Endometrium (tissue), 2 donors: ENCODE data around the gene PIGC.
"Not testable (repeated sequence)": the region's sequence is repeated elsewhere in the genome, so short reads cannot be mapped to it uniquely, and the experiment has no call there.

Experiments used
- FAIRE-seq: peaks from 2 replicates; lab custom pipeline; 2012; peaks lifted over from hg19 to GRCh38; lab: Jason Lieb, UNC
- donor health status: control.
- donor health status: control.

The PIGC gene

DNA sequence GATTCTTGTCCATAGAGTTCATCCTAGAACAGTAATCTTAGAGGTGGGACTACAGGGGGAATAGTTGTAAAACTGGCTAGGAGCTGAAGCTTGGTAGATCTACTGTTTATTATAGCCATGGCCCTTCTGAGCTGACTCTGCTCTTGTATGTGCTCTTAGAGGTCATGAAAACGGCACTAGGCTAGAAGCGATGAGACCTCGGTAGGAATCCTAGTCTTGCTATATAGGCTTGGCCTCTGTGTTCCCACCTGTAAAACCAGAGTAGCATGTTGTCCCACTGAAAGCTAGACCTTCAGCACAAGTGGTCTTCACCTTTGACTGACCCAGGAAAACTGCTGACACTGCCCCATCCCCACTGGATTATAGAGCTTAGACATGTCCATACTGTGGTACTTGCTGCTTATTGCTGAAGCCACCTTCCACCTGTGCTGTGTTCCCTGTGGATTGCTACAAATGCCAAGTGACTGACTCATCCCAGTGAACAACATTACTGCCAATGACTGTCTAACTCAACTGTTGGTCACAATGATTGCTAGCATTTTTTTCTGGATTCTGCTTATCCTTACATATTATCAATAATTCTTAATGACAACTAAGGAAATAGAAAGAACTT lies 23.0 kb upstream of the PIGC start:
- no peak for FAIRE-seq

DNA sequence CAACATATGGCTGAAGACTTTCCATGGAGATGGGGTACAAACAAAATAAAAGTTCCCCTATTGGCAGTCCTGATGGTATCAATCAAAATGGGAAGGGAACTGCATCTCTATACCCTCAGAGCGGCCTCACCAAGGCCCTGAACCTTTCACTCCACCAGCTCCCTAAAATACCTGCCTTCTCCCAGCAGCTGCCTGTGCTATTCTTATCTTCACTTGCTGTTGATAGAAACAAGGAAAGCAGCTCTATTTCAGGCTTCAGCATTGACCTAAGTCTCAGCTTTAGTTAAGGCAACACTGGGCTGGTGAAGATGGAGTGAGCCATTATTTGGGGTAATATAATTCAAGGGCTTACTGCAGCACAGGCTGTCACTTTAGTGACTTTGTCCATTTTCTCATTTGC lies 21.7 kb upstream of the PIGC start:
- FAIRE-seq = no peak

DNA sequence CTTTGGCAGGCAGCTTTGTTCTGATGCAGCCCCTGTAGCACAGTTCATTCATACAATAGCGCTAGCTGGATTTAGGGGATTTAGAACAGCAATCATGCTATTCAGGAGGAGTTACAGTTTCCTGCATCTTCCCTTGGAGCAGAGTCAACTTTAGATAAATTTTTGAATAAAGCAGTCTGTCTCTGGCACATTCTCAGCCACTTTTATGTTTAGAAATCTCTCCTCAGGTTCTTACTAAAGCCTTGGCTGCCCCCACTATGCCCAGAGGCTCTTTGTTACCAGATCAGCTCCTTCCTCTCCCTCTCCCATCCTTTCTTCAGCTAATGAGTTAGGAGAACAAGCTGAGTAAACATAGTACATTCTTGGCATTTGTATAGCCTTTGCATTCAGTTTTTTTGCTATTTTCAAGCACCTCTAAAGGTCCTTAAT lies 17.0 kb upstream of the PIGC start:
- no peak for FAIRE-seq

DNA sequence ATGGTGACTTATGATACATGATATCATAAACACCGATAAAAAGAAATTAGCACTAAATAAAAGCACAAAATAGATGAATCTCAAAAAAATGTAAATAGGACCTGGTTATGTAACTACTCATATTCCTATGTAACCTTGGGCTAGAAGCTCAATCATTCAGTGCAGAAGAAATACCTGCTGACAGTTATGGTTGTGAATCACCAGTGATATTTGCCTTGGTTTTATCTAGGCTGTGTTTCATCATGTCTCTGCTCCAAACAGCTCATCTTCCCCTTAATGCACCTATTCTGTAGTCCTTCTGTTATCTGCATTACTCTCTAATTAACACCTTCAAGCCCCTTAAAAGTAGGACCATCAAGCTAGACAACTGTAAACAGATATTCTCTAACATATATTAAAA lies 16.3 kb upstream of the PIGC start:
- no peak for FAIRE-seq

DNA sequence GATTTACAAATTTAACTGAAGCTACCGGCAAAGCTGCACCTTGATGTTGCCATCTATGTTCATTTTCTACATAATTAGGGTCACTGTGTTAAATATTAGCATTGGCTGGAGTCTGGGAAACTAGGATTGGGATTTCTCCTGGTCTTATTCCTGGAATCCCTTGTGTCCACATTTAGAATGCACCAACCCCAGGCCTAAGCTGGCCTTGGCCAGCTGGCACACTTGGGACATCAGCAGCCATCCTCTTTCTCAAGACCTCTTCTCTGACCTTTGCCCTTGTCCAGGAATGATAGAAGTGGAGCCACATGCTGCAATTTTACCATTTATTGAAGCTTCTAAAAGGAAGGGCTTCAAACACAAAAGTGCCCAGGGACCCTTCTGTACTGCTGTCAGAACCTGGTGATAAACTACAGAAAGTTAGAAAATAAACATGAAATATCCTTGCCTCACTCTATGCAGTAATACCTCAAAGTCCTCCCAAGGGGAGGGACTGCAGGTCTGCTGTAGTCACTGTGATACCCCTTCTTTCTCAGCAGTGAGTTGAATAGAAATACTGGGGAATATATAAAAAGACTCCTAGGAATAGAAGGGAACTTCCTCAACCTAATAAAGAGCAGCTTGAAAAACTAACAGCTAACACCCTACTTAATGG lies 13.7 kb upstream of the PIGC start:
- FAIRE-seq = no peak

DNA sequence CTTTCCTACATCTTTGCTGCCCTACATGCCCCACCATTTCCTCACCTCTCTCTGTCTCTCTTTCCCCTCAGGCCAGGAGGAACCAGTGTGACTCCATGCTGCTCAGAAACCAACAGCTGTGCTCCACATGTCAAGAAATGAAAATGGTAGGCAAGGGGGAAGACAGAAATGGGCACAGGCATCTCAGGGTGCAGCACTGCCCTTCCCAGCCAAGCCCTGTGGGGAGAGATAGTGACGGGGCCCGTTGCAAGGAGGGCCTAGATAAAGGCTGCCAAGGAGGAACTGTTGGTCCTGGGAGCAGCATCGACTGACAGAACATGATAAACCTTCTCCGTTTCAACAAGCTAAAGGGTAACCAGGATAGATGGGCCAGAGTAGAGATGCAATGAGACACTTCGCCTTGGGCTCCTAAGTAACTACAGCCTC lies 12.5 kb upstream of the PIGC start:
- FAIRE-seq = no peak

DNA sequence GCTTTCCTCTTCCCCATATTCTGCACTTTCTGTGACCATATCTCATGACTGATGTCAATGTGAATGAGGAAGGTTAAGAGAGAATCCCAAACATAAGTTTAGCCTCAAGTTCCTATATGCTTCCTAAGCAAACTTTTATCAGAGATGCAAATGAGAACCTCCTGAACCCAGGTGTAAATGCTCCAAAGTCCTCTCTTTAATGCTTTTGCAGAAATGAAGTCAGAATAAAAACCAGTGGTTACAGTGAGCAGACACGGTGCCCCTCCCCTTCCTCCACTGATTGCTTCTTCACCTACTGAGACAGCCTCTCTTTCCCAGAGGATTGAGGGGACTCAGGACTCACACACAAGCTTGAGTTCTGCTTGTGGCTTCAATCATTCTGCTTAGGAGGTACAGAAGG lies 11.6 kb upstream of the PIGC start:
- FAIRE-seq = no peak

DNA sequence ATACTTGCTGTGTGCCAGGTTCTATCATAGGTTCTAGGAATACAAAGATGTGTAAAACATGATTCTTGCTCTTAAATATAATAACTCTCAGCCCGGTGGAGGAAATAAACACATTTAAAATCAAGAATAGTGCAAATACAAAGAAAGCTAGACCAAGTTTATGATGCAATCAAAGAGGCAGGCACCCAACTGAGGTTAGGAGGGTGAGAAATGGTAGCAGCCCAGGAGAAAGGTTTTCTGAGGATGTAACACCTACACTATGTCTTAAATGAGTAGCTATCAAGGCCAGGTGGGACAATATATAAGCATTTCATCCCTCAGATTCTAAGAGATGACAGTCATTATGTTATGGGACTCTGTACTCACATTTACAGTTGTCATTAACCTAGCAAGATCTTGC lies 9.7 kb upstream of the PIGC start:
- no peak for FAIRE-seq

DNA sequence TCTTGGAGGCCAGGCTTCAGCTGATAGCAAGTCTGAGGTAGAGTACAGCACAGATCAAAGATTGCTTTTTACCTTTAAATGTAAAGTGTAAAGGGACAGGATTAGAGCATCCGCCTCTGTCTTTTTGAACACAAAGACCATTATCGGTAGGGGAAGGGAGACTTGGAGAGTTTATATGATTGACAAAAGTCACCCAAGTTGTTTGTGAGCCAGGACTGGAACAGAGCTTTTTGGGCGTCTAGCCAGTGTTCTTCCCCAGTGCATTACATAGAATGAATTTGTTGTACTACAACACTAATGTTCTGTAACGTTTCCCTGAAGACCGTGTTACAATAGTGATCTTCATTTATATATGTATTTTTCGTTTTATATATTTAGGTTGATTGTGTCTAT lies 9.3 kb upstream of the PIGC start:
- FAIRE-seq = no peak

DNA sequence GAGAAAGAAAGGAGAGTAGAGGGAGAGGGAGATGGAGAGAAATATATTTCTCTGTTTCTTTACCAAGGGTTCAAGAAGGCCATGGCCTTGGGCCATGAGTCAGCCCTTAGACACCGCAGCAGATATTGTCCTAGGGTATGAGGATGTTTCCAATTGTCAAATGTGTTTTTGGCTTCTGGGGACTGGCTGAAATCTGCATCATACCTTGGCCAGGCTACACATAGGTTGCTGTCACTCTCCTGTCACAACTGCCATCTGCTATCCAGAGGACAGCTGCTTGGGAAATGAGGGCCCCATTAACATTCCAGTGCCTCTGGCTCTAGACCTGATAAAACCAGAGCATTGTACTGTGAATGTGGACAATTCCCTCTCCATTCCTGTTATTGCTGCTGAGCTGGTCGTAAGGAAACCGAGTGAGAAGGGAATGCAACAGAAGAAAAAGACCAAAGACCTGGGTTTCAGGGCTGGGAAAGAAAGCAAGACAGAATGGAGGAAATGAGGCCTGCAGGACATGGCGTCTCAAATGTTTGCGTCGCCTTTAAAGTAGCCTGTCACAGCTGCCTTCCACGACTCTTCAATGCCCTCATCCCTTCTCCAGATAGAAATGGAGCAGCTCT lies 8.8 kb upstream of the PIGC start:
- FAIRE-seq = no peak

DNA sequence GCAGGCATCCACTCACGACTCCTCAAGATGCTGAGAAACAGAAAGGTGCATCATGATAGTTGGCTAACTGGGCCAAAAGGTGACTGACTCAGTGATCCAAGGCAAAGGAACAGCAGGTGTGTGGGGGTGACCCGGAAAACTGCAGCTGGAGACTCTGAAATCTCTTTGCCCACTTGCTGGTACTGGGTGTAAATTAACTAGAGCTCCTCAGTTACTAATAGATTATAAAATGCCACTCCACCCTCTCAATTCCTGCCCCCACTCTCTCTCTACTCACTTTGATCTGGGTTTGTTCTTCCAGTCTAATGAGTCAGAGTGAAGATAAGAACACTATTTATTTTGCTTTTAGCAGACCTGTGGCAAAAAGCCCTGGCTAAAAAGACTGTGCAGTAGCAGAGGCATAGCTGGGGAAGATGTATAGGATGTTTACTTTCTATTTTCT lies 7.2 kb upstream of the PIGC start:
- FAIRE-seq = no peak

DNA sequence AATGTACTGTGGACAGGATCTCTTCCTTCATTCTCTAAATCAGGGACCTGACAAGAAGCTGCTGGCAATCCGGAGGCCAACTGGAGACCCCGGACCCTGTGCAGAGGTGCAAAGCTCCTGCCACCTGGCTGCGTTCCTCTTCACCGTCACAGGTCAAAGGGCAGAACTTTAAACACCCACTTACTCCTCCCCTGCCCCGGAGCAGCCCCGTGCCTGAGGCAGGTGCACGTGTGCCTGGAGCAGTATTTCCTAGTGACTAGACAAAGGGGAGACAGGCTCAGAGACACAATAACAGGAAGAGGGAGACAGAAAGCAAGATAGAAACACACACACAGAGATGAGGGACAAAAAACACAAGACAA lies 6.6 kb upstream of the PIGC start:
- no peak for FAIRE-seq

DNA sequence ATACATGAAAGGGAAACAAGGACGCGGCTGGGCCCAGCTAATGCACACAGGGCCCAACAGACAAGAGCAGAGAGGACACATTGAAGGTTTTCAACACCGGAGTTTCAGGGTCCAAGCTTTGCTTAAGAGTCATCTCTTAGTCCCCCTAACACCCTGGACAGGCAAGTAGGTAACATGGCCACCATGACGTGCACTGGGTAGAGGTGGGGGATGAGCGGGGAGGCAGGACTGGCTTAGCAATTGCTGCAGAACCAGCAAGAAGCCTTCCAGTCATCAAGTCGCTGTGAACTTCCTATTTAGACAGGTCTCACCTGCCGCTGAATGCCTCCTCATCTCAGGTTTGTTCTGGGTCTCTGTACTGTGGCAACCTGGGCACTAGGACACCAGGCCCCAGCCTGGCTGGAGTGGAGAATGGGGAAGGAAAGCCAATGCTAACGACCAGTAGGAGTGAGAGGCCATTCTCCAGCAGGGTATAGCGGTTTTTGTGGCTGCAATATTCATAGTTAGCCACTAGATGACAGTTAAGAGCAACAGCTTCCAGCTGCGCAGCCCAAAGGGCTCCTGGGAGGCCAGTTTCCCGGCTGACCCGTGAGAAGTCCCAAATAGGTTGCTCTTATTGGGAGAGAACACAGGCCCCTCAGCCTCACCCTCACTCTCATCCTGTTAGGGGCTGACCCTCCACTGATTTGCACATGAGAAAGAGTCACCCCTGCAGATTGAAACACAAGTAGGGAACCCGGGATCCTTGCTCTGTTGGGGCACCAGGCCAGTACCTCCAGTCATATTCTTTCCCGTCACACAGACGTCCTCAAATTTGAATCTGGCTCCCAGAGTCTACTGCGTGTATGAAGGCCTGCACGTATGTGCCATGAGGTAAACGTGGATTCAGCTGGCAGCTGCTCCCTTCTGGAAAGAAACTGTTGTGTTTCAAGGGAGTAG lies 6.0 kb upstream of the PIGC start:
- no peak for FAIRE-seq

DNA sequence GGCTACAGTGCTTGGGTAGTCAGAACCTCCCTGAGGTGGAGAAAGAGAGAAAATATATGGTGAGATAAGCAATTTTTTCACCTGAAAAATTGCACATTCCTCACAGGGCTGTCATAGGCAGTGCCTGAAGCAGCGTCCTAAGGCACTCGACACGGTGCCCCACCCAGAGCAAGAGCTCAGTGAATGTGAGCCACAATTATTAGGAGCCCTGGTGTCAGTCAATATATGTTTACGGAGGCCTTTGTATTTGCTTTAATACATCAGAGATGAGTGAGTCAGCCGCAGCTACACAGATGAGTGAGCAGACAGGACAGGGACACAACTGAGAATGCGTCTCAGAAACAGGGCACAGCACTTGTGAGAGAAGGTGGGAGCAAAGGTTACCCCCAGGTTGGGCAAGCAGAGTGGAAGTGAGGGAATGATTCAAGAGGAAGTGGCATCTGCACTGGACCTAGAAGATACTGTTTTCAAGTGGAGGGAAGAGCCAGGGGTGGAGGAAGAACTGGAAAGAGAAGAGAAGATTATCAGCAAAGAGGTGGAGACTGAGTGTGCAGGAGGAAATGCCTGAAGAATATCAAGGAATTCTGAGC lies 5.2 kb upstream of the PIGC start:
- FAIRE-seq = no peak

DNA sequence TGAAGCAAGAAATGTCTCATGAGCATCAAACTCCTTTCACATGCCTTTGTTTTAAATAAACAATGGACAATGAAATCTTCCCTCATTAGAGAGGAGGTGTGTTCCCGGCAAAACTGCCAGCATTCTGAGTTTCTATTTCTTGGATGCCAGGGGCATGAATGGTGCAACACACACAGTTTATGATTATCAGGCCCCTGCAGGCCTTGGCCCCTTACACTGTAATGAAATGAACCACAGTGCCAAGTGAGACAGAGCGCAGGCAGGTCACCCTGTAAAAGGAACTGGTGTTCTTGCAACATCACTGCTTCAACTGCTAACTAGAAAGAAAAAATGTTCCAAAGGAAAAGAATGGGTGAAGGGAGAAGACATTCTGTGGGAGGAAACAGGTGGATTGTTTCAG lies 3.8 kb upstream of the PIGC start:
- no peak for FAIRE-seq

DNA sequence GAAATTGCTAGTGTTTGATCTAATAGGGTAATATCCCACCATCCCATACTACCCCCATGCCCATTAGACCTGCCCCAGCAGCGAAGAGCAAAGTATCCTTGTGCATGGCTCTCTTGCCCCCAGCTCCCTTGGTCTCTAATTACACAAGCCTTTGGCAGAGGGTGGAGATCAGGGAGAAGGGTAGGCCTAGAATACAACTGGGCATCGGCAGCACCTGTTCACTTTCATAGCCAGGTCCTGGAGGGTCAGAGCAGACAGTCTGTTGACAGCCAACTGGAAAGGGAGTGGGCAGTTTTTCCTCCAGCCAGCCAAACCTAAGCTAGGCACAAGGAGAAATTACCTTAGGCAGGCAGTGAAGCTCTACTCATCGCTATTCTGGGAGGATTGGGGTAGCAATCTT lies 2.7 kb upstream of the PIGC start:
- FAIRE-seq = no peak

DNA sequence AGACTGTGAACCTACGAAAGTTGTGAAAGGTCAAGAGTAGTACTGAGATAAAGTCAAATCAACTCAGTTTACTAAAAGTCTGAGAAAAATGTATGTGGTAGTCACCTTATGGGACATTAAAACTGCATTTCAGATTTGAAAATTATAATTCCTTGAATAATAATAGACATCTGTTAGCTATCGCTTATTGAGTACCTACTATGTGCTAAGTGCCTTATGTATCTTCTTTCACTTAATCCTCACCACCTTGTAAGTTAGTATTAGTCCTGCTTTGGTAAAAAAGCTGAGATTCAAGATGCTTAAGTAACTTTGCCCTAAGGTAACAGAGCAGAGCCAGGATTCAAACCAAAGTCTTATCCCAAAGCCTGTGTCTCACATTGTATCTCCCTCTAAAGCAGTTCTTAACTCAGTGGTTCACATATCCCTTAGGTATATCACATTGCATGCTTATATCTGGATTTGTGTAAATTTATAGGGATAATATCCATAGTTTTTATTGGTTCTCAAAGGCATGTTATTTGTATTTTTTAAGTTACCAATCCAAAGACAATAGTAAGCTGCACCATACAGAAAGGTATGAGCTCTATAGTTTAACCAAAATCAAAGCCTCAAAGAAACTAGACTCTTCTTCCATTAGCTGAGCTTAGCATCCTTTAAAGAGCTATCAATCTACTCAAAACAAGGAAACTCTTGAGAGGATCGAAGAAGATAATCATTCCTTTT lies 865 bp downstream of the PIGC start:
- no peak for FAIRE-seq

DNA sequence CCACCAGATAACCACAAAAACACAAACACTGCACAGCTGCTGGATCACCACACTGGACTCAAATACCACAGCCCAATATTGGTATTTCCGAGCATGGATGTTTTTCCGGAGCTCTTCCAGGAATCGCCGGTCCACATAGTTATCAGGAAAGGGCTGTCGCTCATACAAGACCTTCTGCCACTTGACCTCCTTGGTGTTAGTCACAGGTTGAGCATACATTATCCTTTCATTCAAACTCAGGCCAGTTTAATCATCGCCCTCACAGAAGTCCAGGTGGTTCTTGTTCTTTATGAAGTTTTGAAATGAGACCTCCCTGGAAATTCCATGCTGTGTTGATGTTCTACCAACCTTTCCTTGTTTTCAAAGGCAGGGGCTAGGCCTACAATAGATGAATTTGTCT lies 1.5 kb downstream of the PIGC start:
- FAIRE-seq = no peak

DNA sequence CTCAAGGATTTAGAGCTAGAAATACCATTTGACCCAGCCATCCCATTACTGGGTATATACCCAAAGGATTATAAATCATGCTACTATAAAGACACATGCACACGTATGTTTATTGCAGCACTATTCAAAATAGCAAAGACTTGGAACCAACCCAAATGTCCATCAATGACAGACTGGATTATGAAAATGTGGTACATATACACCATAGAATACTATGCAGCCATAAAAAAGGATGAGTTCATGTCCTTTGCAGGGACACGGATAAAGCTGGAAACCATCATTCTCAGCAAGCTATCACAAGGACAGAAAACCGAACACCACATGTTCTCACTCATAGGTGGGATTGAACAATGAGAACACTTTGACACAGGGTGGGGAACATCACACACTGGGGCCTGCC lies 6.7 kb downstream of the PIGC start:
- FAIRE-seq = not testable (repeated sequence)

DNA sequence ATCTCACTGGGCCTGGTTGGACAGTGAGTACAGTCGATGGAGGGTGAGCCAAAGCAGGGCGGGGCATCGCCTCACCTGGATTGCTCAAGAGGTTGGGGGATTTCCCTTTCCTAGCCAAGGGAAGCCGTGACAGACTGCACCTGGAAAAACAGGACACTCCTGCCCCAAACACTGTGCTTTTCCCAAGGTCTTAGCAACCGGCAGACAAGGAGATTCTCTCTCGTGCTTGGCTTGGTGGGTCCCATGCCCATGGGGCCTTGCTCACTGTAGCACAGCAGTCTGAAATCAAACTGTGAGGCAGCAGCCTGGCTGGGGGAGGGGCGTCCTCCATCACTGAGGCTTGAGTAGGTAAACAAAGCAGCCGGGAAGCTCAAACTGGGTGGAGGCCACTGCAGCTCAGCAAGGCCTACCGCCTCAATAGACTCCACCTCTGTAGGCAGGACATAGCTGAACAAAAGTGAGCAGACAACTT lies 12.1 kb downstream of the PIGC start:
- no peak for FAIRE-seq

DNA sequence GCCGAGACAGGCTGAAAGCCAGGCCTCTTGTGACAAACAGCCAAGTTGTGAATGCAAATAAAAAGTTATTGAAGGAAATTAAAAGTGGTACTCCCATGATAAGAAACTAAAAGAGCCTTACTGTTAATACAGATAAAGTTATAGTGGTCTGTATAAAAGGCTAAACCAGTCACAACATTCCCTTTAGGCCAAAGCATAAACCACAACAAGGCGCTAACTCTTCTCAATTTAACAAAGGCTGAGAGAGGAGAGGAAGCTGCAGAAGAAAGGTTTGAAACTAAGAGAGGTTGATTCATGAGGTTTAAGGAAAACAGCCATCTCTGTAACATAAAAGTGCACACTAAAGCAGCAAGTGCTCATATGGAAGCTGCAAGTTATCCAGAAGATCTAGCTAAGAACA lies 12.7 kb downstream of the PIGC start:
- FAIRE-seq = no peak

DNA sequence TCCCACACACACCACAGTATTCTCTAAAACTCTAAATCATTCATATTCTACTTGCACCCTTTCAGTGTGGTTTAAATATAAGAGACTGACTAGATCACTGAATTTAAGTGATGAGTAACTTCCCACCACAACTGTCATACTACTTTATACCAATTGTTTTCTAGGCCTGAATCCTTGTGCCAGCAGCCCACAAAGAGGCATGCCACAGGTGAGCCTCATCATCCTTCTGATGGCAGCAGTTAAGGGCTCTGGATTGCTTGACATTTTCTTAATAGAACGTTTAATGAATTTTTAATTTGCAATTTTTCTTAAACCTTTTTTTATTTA lies 13.8 kb downstream of the PIGC start:
- no peak for FAIRE-seq
